GM19193 (cell line): Measurements from ENCODE around the gene ROMO1.

Experiments used
- POLR2A ChIP-seq: IDR thresholded peaks from 4 replicates; pipeline ENCODE4 v1.6.1; 2011; ENCODE audit not compliant: insufficient read depth, insufficient read length; ENCODE audit errors: extremely low read depth

The ROMO1 gene

GRCh38 chr20:35664466-35665206 lies 34.6 kb upstream of the ROMO1 start, which contains the start of the genes CPNE1 and RBM12:
Gene CPNE1, minus strand, starts transcription at chr20:35664900. Its CDS starts 31,977 bp downstream, at chr20:35632923.
Gene RBM12, minus strand, starts transcription at chr20:35664900. Its CDS starts 9,578 bp downstream, at chr20:35655322.
- peak; percentile 98 for TF ChIP-seq POLR2A

- TF ChIP-seq POLR2A = no peak
These were observed 33.3 kb upstream of the ROMO1 start for GRCh38 chr20:35665949-35666288.

GRCh38 chr20:35669221-35669620 lies 30.0 kb upstream of the ROMO1 start:
- TF ChIP-seq POLR2A = no peak

GRCh38 chr20:35669681-35670080 lies 29.5 kb upstream of the ROMO1 start:
- TF ChIP-seq POLR2A = no peak

- TF ChIP-seq POLR2A = no peak
These were observed 25.3 kb upstream of the ROMO1 start for GRCh38 chr20:35673884-35674283.

GRCh38 chr20:35674921-35675320 lies 24.3 kb upstream of the ROMO1 start:
- TF ChIP-seq POLR2A = no peak

- TF ChIP-seq POLR2A = no peak
These were observed 18.6 kb upstream of the ROMO1 start for GRCh38 chr20:35680452-35681183.

- TF ChIP-seq POLR2A = no peak
These were observed 17.2 kb upstream of the ROMO1 start for GRCh38 chr20:35681960-35682359.

GRCh38 chr20:35690265-35690664 lies 8.9 kb upstream of the ROMO1 start:
- no peak for TF ChIP-seq POLR2A

- TF ChIP-seq POLR2A = no peak
These were observed 3.9 kb upstream of the ROMO1 start for GRCh38 chr20:35695245-35695749.

GRCh38 chr20:35695978-35696377 lies 3.2 kb upstream of the ROMO1 start:
- no peak for TF ChIP-seq POLR2A

- TF ChIP-seq POLR2A = no peak
These were observed 1.4 kb upstream of the ROMO1 start for GRCh38 chr20:35697696-35698297.

- TF ChIP-seq POLR2A = no peak
These were observed 693 bp upstream of the ROMO1 start for GRCh38 chr20:35698298-35699126.

- no peak for TF ChIP-seq POLR2A
These were observed 886 bp downstream of the ROMO1 start for GRCh38 chr20:35699957-35700624.
